HG02938 (cell line): ENCODE data around the gene ARL4C.

Source experiments
- ATAC-seq: cut with Tn5 transposase; IDR thresholded peaks from one replicate; pipeline ENCODE4 v1.9.1; 2021; ENCODE audit warnings: mild to moderate bottlenecking, moderate library complexity; ENCODE audit not compliant: unreplicated experiment

Gene ARL4C

GRCh38 chr2:234500394-234501006 lies 3.6 kb upstream of the ARL4C start:
- peak; percentile 48 for ATAC-seq

GRCh38 chr2:234497594-234498235 lies 834 bp upstream of the ARL4C start:
- no peak for ATAC-seq

- ATAC-seq, result peak; percentile 40
Measured at GRCh38 chr2:234496055-234496834, 636 bp downstream of the ARL4C start.

GRCh38 chr2:234495251-234496054 lies 1.4 kb downstream of the ARL4C start:
- no peak for ATAC-seq

GRCh38 chr2:234494361-234495250 lies 2.3 kb downstream of the ARL4C start:
- no peak for ATAC-seq

- ATAC-seq, result no peak
Measured at GRCh38 chr2:234493796-234494195, 3.1 kb downstream of the ARL4C start.

- ATAC-seq, result no peak
Measured at GRCh38 chr2:234492717-234493485, 4.0 kb downstream of the ARL4C start.

GRCh38 chr2:234491897-234492296 lies 5.0 kb downstream of the ARL4C start:
- ATAC-seq, result no peak

- ATAC-seq, result no peak
Measured at GRCh38 chr2:234491281-234491680, 5.6 kb downstream of the ARL4C start.

- ATAC-seq, result no peak
Measured at GRCh38 chr2:234490271-234491091, 6.4 kb downstream of the ARL4C start.

GRCh38 chr2:234488913-234489451 lies 7.9 kb downstream of the ARL4C start:
- peak; percentile 48 for ATAC-seq

GRCh38 chr2:234488486-234488885 lies 8.4 kb downstream of the ARL4C start:
- ATAC-seq, result no peak

GRCh38 chr2:234487356-234487755 lies 9.5 kb downstream of the ARL4C start:
- no peak for ATAC-seq

- peak; percentile 76 for ATAC-seq
Measured at GRCh38 chr2:234483568-234484251, 13.2 kb downstream of the ARL4C start.

- ATAC-seq, result no peak
Measured at GRCh38 chr2:234481301-234481700, 15.6 kb downstream of the ARL4C start.

- no peak for ATAC-seq
Measured at GRCh38 chr2:234480337-234480736, 16.5 kb downstream of the ARL4C start.

GRCh38 chr2:234479465-234479864 lies 17.4 kb downstream of the ARL4C start:
- no peak for ATAC-seq
